OCI-LY1 (cell line): ENCODE results near the gene ATP5F1C.

ENCODE experiments used
- H2AFZ ChIP-seq: fragments of 200-600 bp; sonication (generic), shearing (Covaris generic); 2 replicates; pipeline ENCODE4 v1.6.0; 2014; ENCODE audit warnings: antibody characterized with exemption, mild to moderate bottlenecking, low read length
- H3F3A ChIP-seq: fragments of 200-600 bp; sonication (generic), shearing (Covaris generic); 2 replicates; pipeline ENCODE4 v1.6.0; 2014; ENCODE audit warnings: mild to moderate bottlenecking, antibody characterized with exemption, low read length, moderate library complexity; ENCODE audit not compliant: insufficient read depth
- H3K27ac ChIP-seq: fragments of 200-600 bp; sonication (generic); 2 replicates; pipeline ENCODE4 v1.5.1; 2014; ENCODE audit warnings: low read length, mixed run types, mild to moderate bottlenecking, low read depth; ENCODE audit not compliant: poor library complexity, severe bottlenecking
- H3K27me3 ChIP-seq: fragments of 200-600 bp; sonication (generic); 2 replicates; pipeline ENCODE4 v1.6.0; 2014; ENCODE audit warnings: antibody characterized with exemption, mild to moderate bottlenecking, low read length, moderate library complexity; ENCODE audit not compliant: insufficient read depth
- H3K36me3 ChIP-seq: fragments of 200-600 bp; sonication (generic); 2 replicates; pipeline ENCODE4 v1.6.1; 2014; ENCODE audit warnings: mild to moderate bottlenecking, antibody characterized with exemption, low read length, moderate library complexity, mixed read lengths; ENCODE audit not compliant: insufficient read depth
- H3K4me1 ChIP-seq: fragments of 200-600 bp; sonication (generic); 2 replicates; pipeline ENCODE4 v1.5.1; 2014; ENCODE audit warnings: mild to moderate bottlenecking, low read length, moderate library complexity; ENCODE audit not compliant: insufficient read depth, severe bottlenecking
- H3K4me2 ChIP-seq: fragments of 200-600 bp; sonication (generic), shearing (Covaris generic); 2 replicates; pipeline ENCODE4 v1.6.1; 2014; ENCODE audit warnings: low read length
- H3K4me3 ChIP-seq: fragments of 200-600 bp; sonication (generic); 2 replicates; pipeline ENCODE4 v1.5.1; 2014; ENCODE audit warnings: low read length, low read depth, mild to moderate bottlenecking, mixed read lengths; ENCODE audit not compliant: poor library complexity, severe bottlenecking
- H3K79me2 ChIP-seq: fragments of 200-600 bp; shearing (Covaris generic); 2 replicates; pipeline ENCODE4 v1.6.1; 2016; ENCODE audit warnings: mixed run types, low read length, mixed read lengths; ENCODE audit not compliant: insufficient read depth
- H3K9ac ChIP-seq: fragments of 200-600 bp; sonication (generic), shearing (Covaris generic); 2 replicates; pipeline ENCODE4 v1.6.1; 2014; ENCODE audit warnings: mild to moderate bottlenecking, low read length, mixed read lengths
- H3K9me2 ChIP-seq: fragments of 200-600 bp; sonication (generic), shearing (Covaris generic); 2 replicates; pipeline ENCODE4 v1.6.1; 2014; ENCODE audit warnings: low read depth, mild to moderate bottlenecking, low read length, mixed read lengths
- H3K9me3 ChIP-seq: fragments of 200-600 bp; shearing (Covaris generic); 2 replicates; pipeline ENCODE4 v1.6.1; 2014; ENCODE audit warnings: low read length, mixed read lengths
- H4K20me1 ChIP-seq: fragments of 200-600 bp; sonication (generic), shearing (Covaris generic); 2 replicates; pipeline ENCODE4 v1.6.0; 2016; ENCODE audit warnings: mild to moderate bottlenecking, low read length; ENCODE audit not compliant: insufficient read depth
- CTCF ChIP-seq: fragments of 200-600 bp; sonication (generic), shearing (Covaris generic); IDR thresholded peaks from 2 replicates; pipeline ENCODE4 v1.5.1; 2017; ENCODE audit warnings: mild to moderate bottlenecking, antibody characterized with exemption, low read length, moderate library complexity, mixed read lengths
- EZH2 ChIP-seq: fragments of 200-600 bp; sonication (generic), shearing (Covaris generic); IDR thresholded peaks from 2 replicates; pipeline ENCODE4 v1.8.0; 2017; ENCODE audit warnings: borderline replicate concordance, mixed run types, mild to moderate bottlenecking, antibody characterized with exemption, low read length, moderate library complexity, mixed read lengths

ATP5F1C gene

GRCh38 chr10:7826971-7827370, 39.0 kb downstream of the ATP5F1C start:
- Histone ChIP-seq H3K79me2 (no peaks in the 10 kb centered on the region), H3K27me3 (no peaks in the 10 kb centered on the region), H3K9me3 (no peaks in the 10 kb centered on the region), H4K20me1 (no peaks in the 10 kb centered on the region), H3K36me3 (peaks cover 29% of the 10 kb centered on the region), H3K9ac (no peak overlapping the region), H3K4me3 (no peak overlapping the region), H3K4me2 (no peak overlapping the region), H3K4me1 (no peaks in the 10 kb centered on the region), H3K9me2 (no peaks in the 10 kb centered on the region), H2AFZ (no peak overlapping the region), H3F3A (no peaks in the 10 kb centered on the region), H3K27ac (no peak overlapping the region)
- TF ChIP-seq EZH2 (no peak), CTCF (no peak)

- Histone ChIP-seq H2AFZ (no peak overlapping the region), H3K4me3 (no peak overlapping the region), H3K9me3 (no peaks in the 10 kb centered on the region), H3K4me2 (no peak overlapping the region), H3K9me2 (no peaks in the 10 kb centered on the region), H3K27ac (no peak overlapping the region), H3K36me3 (peaks cover 26% of the 10 kb centered on the region), H3K4me1 (no peaks in the 10 kb centered on the region), H3F3A (no peaks in the 10 kb centered on the region), H3K9ac (no peak overlapping the region), H4K20me1 (no peaks in the 10 kb centered on the region), H3K27me3 (no peaks in the 10 kb centered on the region), H3K79me2 (peaks cover 2% of the 10 kb centered on the region; the same call in 1 of the 2 replicates)
- no peak for TF ChIP-seq CTCF
- no peak for TF ChIP-seq EZH2
These were observed 41.4 kb downstream of the ATP5F1C start for GRCh38 chr10:7829289-7829834.

GRCh38 chr10:7832060-7832459, 44.1 kb downstream of the ATP5F1C start:
- Histone ChIP-seq H3K27me3 (no peaks in the 10 kb centered on the region), H3K27ac (no peak overlapping the region), H3K4me3 (no peak overlapping the region), H3K9me3 (no peaks in the 10 kb centered on the region), H3F3A (no peaks in the 10 kb centered on the region), H3K4me2 (no peak overlapping the region), H3K9ac (no peak overlapping the region), H2AFZ (no peak overlapping the region), H3K79me2 (peaks cover 7% of the 10 kb centered on the region; the same call in 1 of the 2 replicates), H3K36me3 (peaks cover 1% of the 10 kb centered on the region), H3K9me2 (no peaks in the 10 kb centered on the region), H4K20me1 (no peaks in the 10 kb centered on the region), H3K4me1 (no peaks in the 10 kb centered on the region)
- TF ChIP-seq CTCF, result no peak
